Hippocampal formation (tissue), 2 donors: Measurements from ENCODE around the gene MAN1A1.

Experiments used
- DNase-seq, 2 donors: peaks; one replicate each; lab custom pipeline; 2025; lab: John Stamatoyannopoulos, UW

The MAN1A1 gene

DNA sequence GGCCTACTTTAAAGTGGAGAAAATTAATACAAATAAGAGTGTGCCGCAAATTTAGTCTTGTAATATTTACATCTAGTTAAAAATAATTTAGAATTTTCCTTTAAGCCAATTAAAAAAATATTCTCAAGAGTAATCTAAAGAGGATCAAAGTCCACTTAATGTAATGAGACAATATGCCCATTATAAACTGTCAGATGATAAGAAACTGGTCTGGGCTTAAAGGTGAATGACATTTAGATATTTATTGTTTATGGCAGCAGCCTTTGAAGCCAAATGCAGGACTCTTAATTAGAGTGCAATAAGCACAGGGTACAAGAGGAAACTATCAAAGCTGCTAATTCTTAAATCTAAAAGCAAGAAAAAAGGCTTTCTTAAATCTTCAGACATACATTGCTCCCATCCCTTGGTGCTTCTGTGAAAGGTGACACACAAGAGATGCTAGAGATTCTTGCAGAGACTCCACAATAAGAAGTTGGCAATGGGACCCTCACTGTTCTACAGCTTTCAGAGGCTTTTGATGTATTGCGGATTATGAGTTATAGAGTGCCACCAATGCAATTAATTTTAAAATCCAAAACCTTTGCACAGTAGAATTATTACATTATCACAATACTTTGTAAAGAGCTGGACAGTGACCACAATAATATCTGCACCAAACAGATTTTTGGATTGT is 116.1 kb downstream of the MAN1A1 start:
- no peak for DNase-seq

DNA sequence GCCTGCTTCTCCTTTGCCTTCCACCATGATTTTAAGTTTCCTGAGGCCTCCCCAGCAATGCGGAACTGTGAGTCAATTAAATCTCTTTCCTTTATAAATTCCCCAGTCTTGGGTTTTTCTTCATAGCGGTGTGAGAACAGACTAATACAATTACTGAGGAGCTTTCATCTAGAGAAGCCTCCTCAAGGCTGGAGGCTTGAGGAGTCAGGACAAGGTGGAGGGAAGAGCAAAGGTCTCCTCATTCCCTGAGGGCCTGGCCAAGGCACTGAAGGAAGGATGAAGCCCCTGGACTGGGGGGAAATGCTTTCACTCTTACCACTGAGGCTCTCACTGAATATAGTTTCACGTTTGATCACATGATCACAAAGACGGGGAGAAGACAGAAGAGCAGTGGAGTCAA is 118.2 kb downstream of the MAN1A1 start:
- no peak for DNase-seq

- no peak for DNase-seq
Measured at GRCh38 chr6:119230160-119230559, 119.4 kb downstream of the MAN1A1 start.

DNA sequence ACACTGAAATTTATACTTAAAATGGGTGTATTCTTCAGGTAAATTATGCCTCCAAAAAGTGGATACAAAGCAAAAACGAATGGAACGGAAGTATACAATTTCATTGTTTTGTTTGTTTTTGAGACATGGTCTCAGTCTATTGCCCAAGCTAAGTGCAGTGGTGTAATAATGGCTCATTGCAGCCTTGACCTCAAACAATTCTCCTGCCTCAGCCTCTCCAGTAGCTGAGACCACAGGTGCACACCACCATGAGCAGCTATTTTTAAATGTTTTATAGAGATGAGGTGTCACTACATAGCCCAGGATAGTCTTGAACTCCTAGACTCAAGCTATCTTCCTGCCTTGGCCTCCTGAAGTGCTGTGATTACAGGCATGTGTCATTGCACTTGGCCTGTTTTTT is 122.2 kb downstream of the MAN1A1 start:
- no peak for DNase-seq

DNA sequence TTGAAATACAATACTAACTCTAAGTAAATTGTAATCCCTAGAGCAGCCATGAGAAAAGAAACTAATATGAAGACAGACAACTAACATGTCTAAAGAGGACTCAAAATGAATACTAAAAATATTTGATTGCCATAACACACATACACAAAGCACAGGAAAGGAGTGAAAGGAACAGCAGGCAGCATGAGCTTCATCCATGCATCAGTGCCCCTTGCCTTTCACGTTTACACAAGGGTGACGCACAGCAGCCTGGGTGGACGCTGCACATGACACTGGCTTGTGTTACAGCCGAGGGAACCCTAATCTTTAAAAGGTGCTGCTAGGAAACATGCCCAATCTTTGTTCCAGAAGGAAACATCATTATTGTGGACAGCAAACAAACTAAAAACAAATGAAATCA is 123.5 kb downstream of the MAN1A1 start:
- DNase-seq = no peak

- no peak for DNase-seq
Measured at GRCh38 chr6:119224095-119224701, 125.4 kb downstream of the MAN1A1 start.

DNA sequence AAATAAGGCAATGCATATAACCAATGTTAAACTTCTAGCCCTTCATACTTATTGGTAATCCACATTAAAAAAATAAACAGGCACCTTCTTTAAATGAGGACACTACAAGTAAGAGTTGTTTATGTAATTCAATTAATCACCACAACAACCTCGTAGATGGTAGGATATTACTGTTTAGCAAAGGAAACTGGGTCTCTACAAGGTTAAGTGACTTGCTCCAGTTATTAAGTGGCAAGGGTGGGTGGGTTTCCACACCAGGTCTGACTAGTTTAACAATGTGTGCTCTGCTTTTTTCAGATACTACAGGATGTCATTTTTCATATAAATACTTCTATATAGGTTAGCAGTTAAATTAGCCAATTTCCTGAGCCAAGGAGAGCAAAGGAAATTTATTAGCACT is 129.1 kb downstream of the MAN1A1 start:
- DNase-seq = no peak

- no peak for DNase-seq
Measured at GRCh38 chr6:119218548-119218947, 131.0 kb downstream of the MAN1A1 start.

DNA sequence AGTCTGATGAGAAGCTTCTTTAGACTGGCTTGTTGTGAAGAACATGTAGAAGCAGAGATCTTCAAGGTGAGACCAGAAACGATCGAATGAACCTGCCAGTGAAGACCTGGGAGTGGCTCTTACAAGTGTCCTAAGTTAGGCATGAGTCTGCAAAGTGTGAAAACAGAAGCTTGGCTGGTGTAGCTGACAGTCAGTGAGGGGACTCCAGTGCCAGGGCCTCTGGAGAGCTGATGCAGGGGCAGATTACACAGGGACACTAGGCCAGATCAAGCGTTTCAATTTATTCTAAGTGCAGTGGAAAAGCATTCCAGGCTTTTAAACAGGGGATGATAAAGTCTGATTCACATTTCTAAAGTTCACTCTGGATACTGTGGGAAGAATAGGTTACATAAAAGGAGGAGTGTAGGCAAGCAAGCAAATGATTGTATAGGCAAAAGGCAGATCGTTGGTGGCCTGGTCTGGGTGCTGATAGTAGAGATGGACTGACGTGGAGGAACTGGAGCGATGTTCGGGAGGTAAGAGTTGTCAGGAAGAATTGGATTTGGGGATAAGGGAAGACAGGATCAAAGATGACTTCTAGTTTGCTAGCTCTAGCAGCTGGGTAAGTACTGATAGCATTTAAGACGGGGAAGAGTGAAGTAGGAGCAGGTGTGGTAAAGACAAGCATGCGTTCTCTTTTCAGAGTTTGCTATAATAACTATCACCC is 133.5 kb downstream of the MAN1A1 start:
- no peak for DNase-seq

GRCh38 chr6:119215309-119215708 is 134.3 kb downstream of the MAN1A1 start:
- no peak for DNase-seq

GRCh38 chr6:119210596-119210995 is 139.0 kb downstream of the MAN1A1 start:
- DNase-seq = no peak

GRCh38 chr6:119209452-119210205 is 139.9 kb downstream of the MAN1A1 start:
- no peak for DNase-seq

DNA sequence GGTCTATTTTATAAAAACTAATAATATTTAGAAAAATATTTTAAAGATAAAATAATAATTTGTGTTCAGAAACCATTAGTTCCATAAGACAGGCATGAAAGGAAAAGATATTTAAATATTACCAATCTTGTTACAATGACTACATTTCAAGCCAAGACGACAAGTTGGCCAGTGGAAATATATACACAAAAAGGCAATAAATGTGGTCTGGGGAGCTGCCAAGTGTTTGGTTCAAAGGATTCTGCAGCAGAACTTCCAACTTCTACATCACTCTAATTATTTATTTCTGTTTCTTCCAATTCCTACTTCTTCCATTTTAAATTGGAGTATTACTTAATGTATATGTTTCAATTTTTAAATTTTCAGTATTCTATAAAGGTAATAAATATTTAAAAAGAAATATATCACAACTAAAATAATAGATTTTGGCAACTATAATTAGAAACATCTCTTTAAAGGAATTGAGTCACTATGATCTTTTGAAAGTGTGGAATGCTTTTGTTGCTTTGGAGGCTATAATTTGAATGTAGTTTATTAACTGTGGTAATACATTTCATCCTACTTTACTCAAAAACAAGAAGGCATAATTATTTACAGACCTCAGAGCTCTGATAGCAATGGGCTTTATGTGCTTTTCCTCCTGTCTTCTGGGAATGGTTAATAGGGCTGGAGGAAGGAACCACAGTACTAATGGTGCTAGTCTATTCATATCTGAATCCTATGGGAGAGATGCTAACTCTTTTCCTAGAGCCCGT is 141.4 kb downstream of the MAN1A1 start:
- no peak for DNase-seq

GRCh38 chr6:119207327-119207726 is 142.2 kb downstream of the MAN1A1 start:
- no peak for DNase-seq

DNA sequence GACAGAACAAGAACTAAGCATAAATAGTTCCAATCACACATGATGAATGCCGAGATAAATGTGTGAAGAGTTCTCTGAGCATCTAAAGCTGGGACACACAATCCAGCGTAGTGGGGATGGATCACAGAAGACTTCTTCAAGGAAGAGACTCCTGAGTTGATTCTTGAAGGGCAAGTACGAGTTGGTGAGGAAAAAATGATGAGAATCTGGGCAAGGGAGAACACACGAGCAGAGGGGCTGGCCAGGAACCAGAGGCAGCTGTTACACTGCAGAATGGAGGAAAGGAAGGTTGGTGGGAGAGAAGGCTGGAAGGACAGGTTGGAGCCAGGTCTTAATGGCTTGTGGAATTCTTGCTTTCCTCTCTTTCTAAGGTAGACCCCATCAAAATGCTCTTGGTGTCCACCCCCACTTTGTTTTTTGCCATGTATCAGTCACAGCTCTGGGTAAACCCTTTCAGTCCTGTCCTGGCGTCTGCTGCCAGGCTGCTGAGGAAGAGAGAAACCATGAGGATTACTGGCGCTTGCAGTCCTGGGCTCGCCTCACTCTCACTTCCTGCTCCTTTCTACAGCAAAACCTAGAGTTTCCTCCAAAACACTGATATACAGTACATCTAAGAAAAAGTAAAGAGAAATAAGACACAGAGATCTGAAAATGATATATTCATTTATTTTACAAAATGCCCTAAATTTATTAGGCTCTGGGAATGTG is 143.5 kb downstream of the MAN1A1 start:
- no peak for DNase-seq

GRCh38 chr6:119204719-119205118 is 144.8 kb downstream of the MAN1A1 start:
- DNase-seq = no peak

GRCh38 chr6:119201480-119201879 is 148.1 kb downstream of the MAN1A1 start:
- DNase-seq = no peak

GRCh38 chr6:119200512-119201175 is 148.9 kb downstream of the MAN1A1 start:
- no peak for DNase-seq

GRCh38 chr6:119197271-119197670 is 152.3 kb downstream of the MAN1A1 start:
- no peak for DNase-seq

DNA sequence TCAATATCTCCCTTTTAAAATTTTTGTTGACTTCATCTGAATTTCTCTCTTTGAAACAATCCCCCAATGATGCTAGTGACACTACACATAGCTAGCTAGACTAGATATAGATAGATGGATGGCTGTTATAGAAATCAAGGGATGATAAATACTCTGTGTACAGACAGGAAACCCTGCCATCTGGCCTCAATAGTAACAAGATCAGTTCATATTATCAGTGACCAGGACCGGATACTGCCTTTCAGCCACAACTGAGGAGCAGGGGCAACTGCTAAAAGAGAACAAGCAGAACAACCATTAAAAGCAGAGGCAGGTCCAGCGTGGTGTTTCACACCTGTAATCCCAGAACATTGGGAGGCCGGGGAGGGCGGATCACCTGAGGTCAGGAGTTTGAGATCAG is 152.8 kb downstream of the MAN1A1 start:
- no peak for DNase-seq

- no peak for DNase-seq
Measured at GRCh38 chr6:119195848-119196247, 153.7 kb downstream of the MAN1A1 start.
